HuH-7.5 (cell line): ENCODE measurements around the gene C2orf92.
"Not testable (repeated sequence)": the region's sequence is repeated elsewhere in the genome, so short reads cannot be mapped to it uniquely, and the experiment has no call there.

Source experiments
- DNase-seq: peaks from one replicate; pipeline ENCODE4 v3.0.0; 2011; ENCODE audit warnings: low spot score

The C2orf92 gene

GRCh38 chr2:97693476-97693875 lies 24.0 kb downstream of the C2orf92 start:
- no peak for DNase-seq

- no peak for DNase-seq
Measured at GRCh38 chr2:97695744-97696143, 26.2 kb downstream of the C2orf92 start.

- peak; percentile 57 for DNase-seq
Measured at GRCh38 chr2:97697252-97698235, 28.0 kb downstream of the C2orf92 start.

- no peak for DNase-seq
Measured at GRCh38 chr2:97698530-97698929, 29.0 kb downstream of the C2orf92 start.

- DNase-seq = peak; percentile 50
Measured at GRCh38 chr2:97699765-97700444, 30.4 kb downstream of the C2orf92 start.

- DNase-seq = no peak
Measured at GRCh38 chr2:97701186-97701585, 31.7 kb downstream of the C2orf92 start.

GRCh38 chr2:97701851-97702465 lies 32.4 kb downstream of the C2orf92 start:
- DNase-seq = no peak

- DNase-seq = no peak
Measured at GRCh38 chr2:97702731-97703470, 33.4 kb downstream of the C2orf92 start.

GRCh38 chr2:97703741-97704140 lies 34.2 kb downstream of the C2orf92 start:
- DNase-seq = no peak

GRCh38 chr2:97704989-97705388 lies 35.5 kb downstream of the C2orf92 start:
- no peak for DNase-seq

- DNase-seq = no peak
Measured at GRCh38 chr2:97706112-97706511, 36.6 kb downstream of the C2orf92 start.

- no peak for DNase-seq
Measured at GRCh38 chr2:97706708-97707345, 37.3 kb downstream of the C2orf92 start.

- DNase-seq = no peak
Measured at GRCh38 chr2:97707362-97708047, 38.0 kb downstream of the C2orf92 start.

- DNase-seq = no peak
Measured at GRCh38 chr2:97708048-97708380, 38.5 kb downstream of the C2orf92 start.

- no peak for DNase-seq
Measured at GRCh38 chr2:97708608-97709007, 39.1 kb downstream of the C2orf92 start.

GRCh38 chr2:97711394-97711711 lies 41.8 kb downstream of the C2orf92 start:
- no peak for DNase-seq

- DNase-seq = not testable (repeated sequence)
Measured at GRCh38 chr2:97712175-97712574, 42.7 kb downstream of the C2orf92 start.

GRCh38 chr2:97712693-97713295 lies 43.3 kb downstream of the C2orf92 start:
- no peak for DNase-seq

- no peak for DNase-seq
Measured at GRCh38 chr2:97713296-97714083, 44.0 kb downstream of the C2orf92 start, which contains the start of gene ZAP70. Gene ZAP70 (plus strand): TSS chr2:97713576. CDS start chr2:97724037, 10,461 bp downstream.
